GM12891 (cell line): ENCODE results near the gene SLC5A5.

Experiments used
- PAX5 ChIP-seq: IDR thresholded peaks from 2 replicates; pipeline ENCODE4 v1.6.1; 2011; ENCODE audit warnings: low read length, moderate library complexity, mild to moderate bottlenecking; ENCODE audit not compliant: insufficient read depth, severe bottlenecking
- POLR2A ChIP-seq: IDR thresholded peaks from 2 replicates; pipeline ENCODE4 v1.6.1; 2011; ENCODE audit warnings: low read depth, low read length, control low read depth
- POLR2AphosphoS5 ChIP-seq: IDR thresholded peaks from 2 replicates; pipeline ENCODE4 v1.6.1; 2011; ENCODE audit warnings: low read depth, low read length, control low read depth
- POU2F2 ChIP-seq: IDR thresholded peaks from 2 replicates; pipeline ENCODE4 v1.6.1; 2011; ENCODE audit warnings: low read depth, mild to moderate bottlenecking, control low read depth, low read length, moderate library complexity
- SPI1 ChIP-seq: IDR thresholded peaks from 2 replicates; pipeline ENCODE4 v1.6.1; 2011; ENCODE audit warnings: low read depth, low read length, control low read depth
- TAF1 ChIP-seq: IDR thresholded peaks from 2 replicates; pipeline ENCODE4 v1.6.1; 2011; ENCODE audit warnings: low read depth, low read length, control low read depth

DNA sequence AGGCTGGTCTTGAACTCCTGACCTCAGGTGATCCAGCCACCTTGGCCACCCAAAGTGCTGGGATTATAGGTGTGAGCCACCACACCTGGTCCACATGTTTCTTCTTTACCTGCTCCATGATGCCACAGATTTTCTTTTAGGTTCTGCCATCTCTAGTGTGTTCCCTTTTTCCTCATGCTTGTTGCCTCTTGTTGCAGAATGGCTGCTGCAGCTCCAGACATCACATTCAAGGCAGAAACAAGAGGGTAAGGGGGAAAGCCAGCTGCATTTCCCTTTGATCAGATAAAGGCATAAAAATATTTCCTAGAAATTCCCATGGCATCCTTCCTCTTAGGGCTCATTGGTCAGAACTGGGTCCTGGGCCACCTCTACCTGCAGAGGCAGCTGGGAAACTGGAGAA lies 48.8 kb downstream of the SLC5A5 start:
- no peak for TF ChIP-seq POLR2A
- no peak for TF ChIP-seq POLR2AphosphoS5
- TF ChIP-seq TAF1, result no peak
- TF ChIP-seq POU2F2, result no peak
- TF ChIP-seq SPI1, result no peak
- no peak for TF ChIP-seq PAX5
